Calu3 (cell line): Measurements from ENCODE around the gene CELF4. TPM values are rescaled to one million over a fixed set of nuclear protein-coding genes. Genes with fewer than 3 reads are reported as not detected.

Source experiments
- BruUV-seq: library from RNA; stranded (reverse); fragments of 400-500 nt; replicated peaks from 2 replicates; lab custom pipeline; 2021; lab: Mats Ljungman, UMichigan
- CTCF ChIA-PET: fragments of 300-600 bp; sonication (Branson Sonifier 250); formaldehyde crosslinking; loops from one replicate; lab custom pipeline; 2022; ENCODE audit warnings: antibody characterized with exemption; lab: Charles Lee
- DNase-seq: peaks from one replicate; pipeline ENCODE4 v3.0.0; 2022
- H3K27ac Mint-ChIP-seq: one replicate; pipeline ENCODE4 v1.8.0; 2022; ENCODE audit warnings: mixed read lengths; ENCODE audit not compliant: unreplicated experiment
- H3K27me3 Mint-ChIP-seq: one replicate; pipeline ENCODE4 v1.8.0; 2022; ENCODE audit warnings: mixed read lengths; ENCODE audit not compliant: unreplicated experiment
- H3K36me3 Mint-ChIP-seq: one replicate; pipeline ENCODE4 v1.8.0; 2022; ENCODE audit warnings: mild to moderate bottlenecking, moderate library complexity, mixed read lengths; ENCODE audit not compliant: insufficient read depth, unreplicated experiment
- H3K4me1 Mint-ChIP-seq: one replicate; pipeline ENCODE4 v1.8.0; 2022; ENCODE audit warnings: mild to moderate bottlenecking, low read depth, mixed read lengths; ENCODE audit not compliant: unreplicated experiment
- H3K4me3 Mint-ChIP-seq: one replicate; pipeline ENCODE4 v1.8.0; 2022; ENCODE audit warnings: mild to moderate bottlenecking, low read depth, moderate library complexity, mixed read lengths; ENCODE audit not compliant: unreplicated experiment
- H3K9me3 Mint-ChIP-seq: one replicate; pipeline ENCODE4 v1.8.0; 2022; ENCODE audit warnings: low read depth, mixed read lengths; ENCODE audit not compliant: unreplicated experiment
- CTCF ChIP-seq: fragments of 200-600 bp; IDR thresholded peaks from one replicate; pipeline ENCODE4 v1.8.0; 2022; ENCODE audit warnings: antibody characterized with exemption; ENCODE audit not compliant: unreplicated experiment
- intact Hi-C: fragments of 100-400 bp; cut with micrococcal nuclease; formaldehyde crosslinking; loops from one replicate; pipeline ENCODE4 v1.10.0; 2022; ENCODE audit not compliant: unreplicated experiment
- total RNA-seq: library from RNA; stranded (reverse); gene quantifications from 2 replicates; pipeline ENCODE4 v1.2.3, GENCODE V29; 2022

CELF4 gene
- total RNA-seq, 1 experiment from 2014 or later = 7.8 TPM

DNA sequence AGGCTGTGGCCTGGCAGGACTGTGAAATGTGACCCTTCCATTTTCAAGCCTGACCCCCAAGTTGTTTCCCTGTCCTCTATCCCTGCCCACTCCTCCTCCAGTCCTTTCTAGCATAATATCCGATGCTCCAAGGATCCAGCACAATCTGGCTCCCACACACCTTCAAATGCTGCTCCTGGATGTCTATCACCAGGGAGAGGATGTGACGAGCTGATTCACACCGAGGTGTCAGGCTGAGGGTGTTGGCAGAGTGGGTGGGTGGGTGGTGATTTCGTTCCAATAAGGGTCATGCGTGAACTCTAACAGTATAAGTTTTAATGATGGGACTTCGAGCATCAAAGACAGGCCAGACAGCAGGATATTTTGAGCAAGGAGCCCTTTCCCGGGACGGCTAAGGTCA, 107.8 kb downstream of the CELF4 start:
- Mint-ChIP-seq H3K36me3 (no peaks in the 10 kb centered on the region), H3K9me3 (no peaks in the 10 kb centered on the region), H3K4me1 (no peaks in the 10 kb centered on the region), H3K4me3 (no peak overlapping the region), H3K27ac (no peak overlapping the region), H3K27me3 (peaks cover 89% of the 10 kb centered on the region)
- DNase-seq = no peak
- BruUV-seq = no TSS peak
- intact Hi-C loops = no loop called here
- CTCF ChIA-PET = interaction anchor here (0.5 kb wide), 1 partner anchor 28 kb away, joined by 3 read pairs; no protein-coding TSS in a partner anchor
- TF ChIP-seq CTCF = no peak

GRCh38 chr18:37457341-37457740, 108.3 kb downstream of the CELF4 start:
- peaks cover 89% of the 10 kb centered on the region for H3K27me3 Mint-ChIP-seq
- no peak overlapping the region for H3K4me3 Mint-ChIP-seq
- intact Hi-C loops = no loop called here
- no peaks in the 10 kb centered on the region for H3K4me1 Mint-ChIP-seq
- no peak for DNase-seq
- H3K27ac Mint-ChIP-seq = no peak overlapping the region
- H3K9me3 Mint-ChIP-seq = no peaks in the 10 kb centered on the region
- no peak for TF ChIP-seq CTCF
- BruUV-seq = no TSS peak
- H3K36me3 Mint-ChIP-seq = no peaks in the 10 kb centered on the region
- CTCF ChIA-PET = interaction anchor here (0.5 kb wide), 1 partner anchor 28 kb away, joined by 3 read pairs; no protein-coding TSS in a partner anchor

DNA sequence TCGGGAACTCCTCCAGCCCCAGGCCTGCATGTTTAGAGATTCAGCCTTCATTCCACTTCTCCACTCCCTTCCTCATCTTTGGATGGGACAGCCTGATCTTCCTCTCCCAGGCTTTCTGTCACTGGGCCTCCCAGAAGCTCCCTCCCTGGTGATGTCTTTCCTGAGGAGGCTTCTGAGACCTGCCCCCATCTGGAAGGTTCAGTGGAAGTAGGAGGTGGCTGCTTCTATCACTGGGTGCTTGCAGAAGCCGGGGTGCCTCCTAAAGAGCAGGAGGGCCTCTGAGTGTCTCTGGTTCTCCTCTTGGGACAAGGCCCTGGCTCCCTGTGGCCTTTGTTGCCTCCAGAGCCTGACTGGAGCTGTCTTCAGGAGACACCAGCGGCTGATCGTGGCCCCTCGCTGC, 108.7 kb downstream of the CELF4 start:
- H3K27ac Mint-ChIP-seq = no peak overlapping the region
- no peak for DNase-seq
- H3K36me3 Mint-ChIP-seq = no peaks in the 10 kb centered on the region
- peaks cover 85% of the 10 kb centered on the region for H3K27me3 Mint-ChIP-seq
- BruUV-seq = no TSS peak
- H3K9me3 Mint-ChIP-seq = no peaks in the 10 kb centered on the region
- H3K4me3 Mint-ChIP-seq = no peak overlapping the region
- intact Hi-C loops = no loop called here
- no peak for TF ChIP-seq CTCF
- H3K4me1 Mint-ChIP-seq = no peaks in the 10 kb centered on the region
- CTCF ChIA-PET = no interaction called here

DNA sequence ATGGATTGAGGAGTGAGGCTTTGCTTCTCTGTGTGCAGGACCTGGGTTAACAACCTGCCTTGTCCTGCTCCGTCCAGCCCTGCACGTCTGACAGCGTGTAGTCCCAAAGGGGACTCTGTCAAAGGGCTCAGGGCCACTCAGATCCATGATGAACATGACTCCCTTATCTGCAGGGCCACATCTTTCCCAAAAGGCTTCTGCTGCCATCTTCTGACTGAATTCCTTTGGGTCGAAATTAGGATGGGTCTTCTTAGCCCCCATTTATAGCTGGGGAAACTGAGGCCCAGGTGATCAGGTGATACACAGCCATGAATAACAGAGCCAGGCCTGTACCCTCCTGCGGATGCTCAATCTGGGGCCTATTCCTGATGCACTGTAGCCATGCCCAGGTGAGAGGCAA, 109.2 kb downstream of the CELF4 start:
- no TSS peak for BruUV-seq
- H3K36me3 Mint-ChIP-seq = no peaks in the 10 kb centered on the region
- DNase-seq = no peak

More for the DNA sequence above, 109.2 kb downstream of the CELF4 start:
- Mint-ChIP-seq H3K4me3 (no peak overlapping the region), H3K9me3 (no peaks in the 10 kb centered on the region), H3K4me1 (no peaks in the 10 kb centered on the region), H3K27me3 (peaks cover 84% of the 10 kb centered on the region), H3K27ac (no peak overlapping the region)
- TF ChIP-seq CTCF = no peak
- intact Hi-C loops = no loop called here
- CTCF ChIA-PET = no interaction called here
